Mesendoderm (in vitro differentiated cells): ENCODE measurements around the gene CMTM1.

Experiments used
- DNase-seq: peaks from one replicate; pipeline ENCODE4 v3.0.0; 2013
- H2AK5ac ChIP-seq: 2 replicates; pipeline ENCODE4 v1.6.1; 2013; ENCODE audit warnings: low read length, inconsistent platforms
- H2BK120ac ChIP-seq: 2 replicates; pipeline ENCODE4 v1.6.1; 2013; ENCODE audit warnings: low read depth, mild to moderate bottlenecking, low read length, moderate library complexity, mixed read lengths
- H2BK15ac ChIP-seq: replicated peaks from 2 replicates; pipeline ENCODE4 v1.6.1; 2013; ENCODE audit warnings: low read depth, mild to moderate bottlenecking, moderate library complexity
- H2BK5ac ChIP-seq: 2 replicates; pipeline ENCODE4 v1.6.1; 2013; ENCODE audit warnings: low read length, inconsistent platforms
- H3K18ac ChIP-seq: 2 replicates; pipeline ENCODE4 v1.6.1; 2013; ENCODE audit warnings: mild to moderate bottlenecking, low read length, mixed read lengths
- H3K23ac ChIP-seq: one replicate; pipeline ENCODE4 v1.6.1; 2013; ENCODE audit warnings: low read length
- H3K27ac ChIP-seq: 2 replicates; pipeline ENCODE4 v1.5.1; 2013; ENCODE audit warnings: low read depth, mild to moderate bottlenecking, inconsistent platforms, low read length, moderate library complexity
- H3K27me3 ChIP-seq: 2 replicates; pipeline ENCODE4 v1.6.1; 2013; ENCODE audit warnings: low read length, control low read depth, mild to moderate bottlenecking, inconsistent platforms; ENCODE audit not compliant: insufficient read depth, poor library complexity
- H3K36me3 ChIP-seq: 2 replicates; pipeline ENCODE4 v1.6.1; 2013; ENCODE audit warnings: low read length, inconsistent platforms; ENCODE audit not compliant: control insufficient read depth, insufficient read depth
- H3K4ac ChIP-seq: one replicate; pipeline ENCODE4 v1.6.1; 2013; ENCODE audit warnings: low read depth, mild to moderate bottlenecking, low read length, moderate library complexity
- H3K4me1 ChIP-seq: 2 replicates; pipeline ENCODE4 v1.6.1; 2013; ENCODE audit warnings: low read depth, low read length, inconsistent platforms; ENCODE audit not compliant: control insufficient read depth
- H3K4me2 ChIP-seq: 2 replicates; pipeline ENCODE4 v1.6.1; 2013; ENCODE audit warnings: low read length
- H3K4me3 ChIP-seq: 2 replicates; pipeline ENCODE4 v1.5.1; 2013; ENCODE audit warnings: mild to moderate bottlenecking, low read length
- H3K56ac ChIP-seq: one replicate; pipeline ENCODE4 v1.6.1; 2013; ENCODE audit warnings: low read length
- H3K79me1 ChIP-seq: 2 replicates; pipeline ENCODE4 v1.6.1; 2013; ENCODE audit warnings: low read length, inconsistent platforms
- H3K79me2 ChIP-seq: 2 replicates; pipeline ENCODE4 v1.6.1; 2013; ENCODE audit warnings: mild to moderate bottlenecking, low read length; ENCODE audit not compliant: control insufficient read depth, insufficient read depth
- H3K9ac ChIP-seq: 2 replicates; pipeline ENCODE4 v1.6.1; 2013; ENCODE audit warnings: low read length, inconsistent platforms
- H4K5ac ChIP-seq: one replicate; pipeline ENCODE4 v1.6.1; 2013; ENCODE audit warnings: low read length
- H4K8ac ChIP-seq: one replicate; pipeline ENCODE4 v1.6.1; 2013; ENCODE audit warnings: low read depth, mild to moderate bottlenecking, control low read depth, low read length, moderate library complexity
- WGBS: extraction: QIAGEN DNeasy Blood & Tissue Kit; methylation state at CpG from one replicate; pipeline ENCODE4 v1.1.7; 2013; ENCODE audit warnings: low lambda C conversion rate, missing lambda C conversion rate; ENCODE audit not compliant: insufficient coverage; ENCODE audit errors: extremely low coverage; 5-methylcytosine and 5-hydroxymethylcytosine counted together

The CMTM1 gene

GRCh38 chr16:66524601-66525164 is 41.6 kb upstream of the CMTM1 start:
- H3K9ac ChIP-seq = no peak overlapping the region
- H2BK5ac ChIP-seq = no peak overlapping the region
- no peak overlapping the region for H3K18ac ChIP-seq
- no peak overlapping the region for H3K4ac ChIP-seq
- H3K27ac ChIP-seq = no peak overlapping the region
- no peak overlapping the region for H3K56ac ChIP-seq
- H3K79me1 ChIP-seq = no peaks in the 10 kb centered on the region
- no peak overlapping the region for H3K4me2 ChIP-seq
- no peak overlapping the region for H2AK5ac ChIP-seq
- H3K4me3 ChIP-seq = no peak overlapping the region
- no peak overlapping the region for H3K23ac ChIP-seq
- no CpG with 5 or more reads among the region's 6 CpGs for WGBS
- H3K79me2 ChIP-seq = no peaks in the 10 kb centered on the region
- no peak overlapping the region for H2BK15ac ChIP-seq
- DNase-seq = no peak
- no peaks in the 10 kb centered on the region for H3K4me1 ChIP-seq
- H3K36me3 ChIP-seq = no peaks in the 10 kb centered on the region
- H4K5ac ChIP-seq = no peak overlapping the region
- no peaks in the 10 kb centered on the region for H3K27me3 ChIP-seq
- H4K8ac ChIP-seq = no peak overlapping the region
- no peak overlapping the region for H2BK120ac ChIP-seq

GRCh38 chr16:66525396-66526180 is 40.7 kb upstream of the CMTM1 start:
- no peak overlapping the region for H3K56ac ChIP-seq
- no peak overlapping the region for H3K18ac ChIP-seq
- no peak overlapping the region for H3K9ac ChIP-seq
- WGBS = no CpG with 5 or more reads among the region's 9 CpGs
- no peak overlapping the region for H2BK15ac ChIP-seq
- no peak overlapping the region for H4K5ac ChIP-seq
- H3K27ac ChIP-seq = no peak overlapping the region
- DNase-seq = no peak
- H4K8ac ChIP-seq = no peak overlapping the region
- no peaks in the 10 kb centered on the region for H3K36me3 ChIP-seq
- no peak overlapping the region for H2BK120ac ChIP-seq
- no peaks in the 10 kb centered on the region for H3K4me1 ChIP-seq
- no peak overlapping the region for H3K23ac ChIP-seq
- H2BK5ac ChIP-seq = no peak overlapping the region
- no peaks in the 10 kb centered on the region for H3K27me3 ChIP-seq
- H2AK5ac ChIP-seq = no peak overlapping the region
- no peak overlapping the region for H3K4ac ChIP-seq
- no peak overlapping the region for H3K4me3 ChIP-seq
- H3K79me2 ChIP-seq = no peaks in the 10 kb centered on the region
- no peak overlapping the region for H3K4me2 ChIP-seq
- no peaks in the 10 kb centered on the region for H3K79me1 ChIP-seq

- Histone ChIP-seq H3K79me2 (no peaks in the 10 kb centered on the region), H3K27ac (no peak overlapping the region), H2BK5ac (no peak overlapping the region), H3K4me1 (no peaks in the 10 kb centered on the region), H2BK15ac (no peak overlapping the region), H3K18ac (no peak overlapping the region), H2AK5ac (no peak overlapping the region), H4K8ac (no peak overlapping the region), H3K23ac (no peak overlapping the region), H4K5ac (no peak overlapping the region), H2BK120ac (no peak overlapping the region), H3K4me2 (no peak overlapping the region), H3K4ac (no peak overlapping the region), H3K27me3 (no peaks in the 10 kb centered on the region), H3K79me1 (no peaks in the 10 kb centered on the region), H3K36me3 (no peaks in the 10 kb centered on the region), H3K9ac (no peak overlapping the region), H3K4me3 (no peak overlapping the region), H3K56ac (no peak overlapping the region)
- no CpG with 5 or more reads among the region's 5 CpGs for WGBS
- no peak for DNase-seq
Observed at GRCh38 chr16:66528294-66528693, 37.9 kb upstream of the CMTM1 start.

- Histone ChIP-seq H3K4me3 (no peak overlapping the region), H3K23ac (no peak overlapping the region), H3K79me1 (no peaks in the 10 kb centered on the region), H3K27me3 (no peaks in the 10 kb centered on the region), H4K8ac (no peak overlapping the region), H4K5ac (no peak overlapping the region), H3K18ac (no peak overlapping the region), H3K36me3 (no peaks in the 10 kb centered on the region), H2BK5ac (no peak overlapping the region), H2BK120ac (no peak overlapping the region), H2AK5ac (no peak overlapping the region), H3K4me2 (no peak overlapping the region), H3K27ac (no peak overlapping the region), H3K4me1 (no peaks in the 10 kb centered on the region), H3K9ac (no peak overlapping the region), H2BK15ac (no peak overlapping the region), H3K56ac (no peak overlapping the region), H3K4ac (no peak overlapping the region), H3K79me2 (no peaks in the 10 kb centered on the region)
- WGBS = no CpG with 5 or more reads among the region's 6 CpGs
- no peak for DNase-seq
Observed at GRCh38 chr16:66529475-66529874, 36.8 kb upstream of the CMTM1 start.

GRCh38 chr16:66534376-66534799 is 31.9 kb upstream of the CMTM1 start:
- H3K79me2 ChIP-seq = no peaks in the 10 kb centered on the region
- no CpG with 5 or more reads among the region's 1 CpG for WGBS
- no peaks in the 10 kb centered on the region for H3K27me3 ChIP-seq
- no peak overlapping the region for H3K27ac ChIP-seq
- no peak overlapping the region for H2AK5ac ChIP-seq
- no peak overlapping the region for H2BK120ac ChIP-seq
- no peak overlapping the region for H3K4me3 ChIP-seq
- H4K8ac ChIP-seq = no peak overlapping the region
- no peaks in the 10 kb centered on the region for H3K4me1 ChIP-seq
- no peak overlapping the region for H3K4ac ChIP-seq
- H2BK5ac ChIP-seq = no peak overlapping the region
- no peaks in the 10 kb centered on the region for H3K79me1 ChIP-seq
- no peak overlapping the region for H3K56ac ChIP-seq
- H3K9ac ChIP-seq = no peak overlapping the region
- DNase-seq = peak; percentile 73
- H3K4me2 ChIP-seq = no peak overlapping the region
- no peak overlapping the region for H3K23ac ChIP-seq
- no peaks in the 10 kb centered on the region for H3K36me3 ChIP-seq
- H2BK15ac ChIP-seq = no peak overlapping the region
- H4K5ac ChIP-seq = no peak overlapping the region
- no peak overlapping the region for H3K18ac ChIP-seq
